Stomach (tissue), 9 donors: ENCODE measurements around the gene SELENOP. TPM values are rescaled to one million over a fixed set of nuclear protein-coding genes. Genes with fewer than 3 reads are reported as not detected.

Experiments
- DNase-seq, 2 donors: peaks; one replicate each; pipeline versions ENCODE4 v3.0.0 to v3.0.0-alpha.2; 2013 to 2019
- H3K27ac ChIP-seq, 5 donors: fragments of 200-600 bp in 4 of 5; sonication (generic) in 4 of 5; one replicate each; pipeline ENCODE4 v1.5.1; 2013 to 2019; ENCODE audit warnings: mild to moderate bottlenecking in 1 of 5, moderate library complexity in 1 of 5
- H3K27me3 ChIP-seq, 3 donors: fragments of 200-600 bp; sonication (generic); one replicate each; pipeline ENCODE4 v1.5.1; 2017 to 2019; ENCODE audit warnings: mixed run types in 1 of 3
- H3K36me3 ChIP-seq, 4 donors: fragments of 200-600 bp; sonication (generic); 1 replicate in 3 of 4; 2 replicates in 1 of 4; pipeline ENCODE4 v1.5.1; 2016 to 2019
- H3K4me1 ChIP-seq, 4 donors: fragments of 200-600 bp; sonication (generic); one replicate each; pipeline ENCODE4 v1.5.1; 2016 to 2019
- H3K4me3 ChIP-seq, 4 donors: fragments of 200-600 bp; sonication (generic) in 3 of 4; one replicate each; pipeline ENCODE4 v1.5.1; 2016 to 2019; ENCODE audit warnings: mild to moderate bottlenecking in 1 of 4
- H3K9me3 ChIP-seq, 4 donors: fragments of 200-600 bp; sonication (generic); one replicate each; pipeline ENCODE4 v1.5.1; 2016 to 2019
- CTCF ChIP-seq, 7 experiments: fragments of 450-650 bp in 4 of 7; fragments of 200-600 bp in 3 of 7; sonication (generic) in 3 of 7; IDR thresholded peaks; one replicate each; pipeline ENCODE4 v1.5.1; 2016 to 2019; ENCODE audit warnings: antibody characterized with exemption in 7 of 7, control low read depth in 2 of 7, mild to moderate bottlenecking in 1 of 7
- EP300 ChIP-seq: sonication (generic); formaldehyde crosslinking; IDR thresholded peaks from one replicate; pipeline ENCODE4 v1.6.1; 2017; ENCODE audit warnings: antibody characterized with exemption
- POLR2A ChIP-seq, 4 donors: fragments of 450-650 bp; IDR thresholded peaks; one replicate each; pipeline ENCODE4 v1.6.1; 2016; ENCODE audit warnings: antibody characterized with exemption in 4 of 4, control low read depth in 2 of 4, mild to moderate bottlenecking in 1 of 4, moderate library complexity in 1 of 4
- POLR2AphosphoS5 ChIP-seq, 3 donors: sonication (generic); formaldehyde crosslinking; IDR thresholded peaks; one replicate each; pipeline ENCODE4 v1.6.1; 2016; ENCODE audit warnings: antibody characterized with exemption in 3 of 3
- WGBS, 5 donors: extraction: QIAGEN DNeasy Blood & Tissue Kit in 3 of 5; methylation state at CpG; one replicate each; pipeline versions ENCODE4 v1.1.5 to v1.1.7; 2013 to 2018; 5-methylcytosine and 5-hydroxymethylcytosine counted together
- intact Hi-C: fragments of 100-400 bp; cut with DNase I; formaldehyde crosslinking; loops from one replicate; pipeline ENCODE4 v1.15.1; 2023; ENCODE audit warnings: low total_unique reads
- polyA plus RNA-seq, 3 donors: library from polyadenylated mRNA; stranded (reverse); fragments of 200-250 nt; gene quantifications; one replicate each; pipeline ENCODE4 v1.2.3, GENCODE V29; 2013
- total RNA-seq, 5 donors: library from RNA; depleted of rRNA; stranded (reverse); fragments of >200 nt; gene quantifications; one replicate each; pipeline versions ENCODE4 v1.1.0 to v1.2.3, GENCODE V29; 2014 to 2016
- donor health status: healthy with polysubstance abuse.
- donor health status: Bipolar disorder and iron deficiency.
- donor health status: healthy.

The SELENOP gene
- total and polyA plus RNA-seq, 8 donors = 83.5 to 484 (median 261) TPM

DNA sequence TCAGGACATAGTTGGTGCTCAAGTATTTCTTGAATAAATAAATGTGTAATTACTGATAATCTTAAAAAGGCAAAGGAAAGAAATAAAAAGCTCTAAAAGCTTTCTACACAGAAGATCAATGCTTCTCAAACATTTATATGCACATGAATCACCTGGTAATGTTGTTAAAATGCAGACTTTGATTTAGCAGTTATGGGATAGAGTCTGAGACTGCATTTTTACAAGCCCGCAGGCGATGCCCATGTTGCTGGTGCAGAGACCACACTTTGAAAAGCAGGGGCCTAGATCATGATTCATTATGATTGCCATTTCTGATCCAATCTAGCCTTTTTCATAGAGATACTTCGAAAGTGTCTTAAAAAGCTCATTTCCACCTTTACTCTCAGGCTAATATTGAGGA lies 58.6 kb downstream of the SELENOP start:
- intact Hi-C loops = no loop called here
- H3K27me3 ChIP-seq = peaks cover 0 to 9% (median 8%) of the 10 kb centered on the region in 3 donors
- DNase-seq = no peak
- H3K9me3 ChIP-seq = no peaks in the 10 kb centered on the region
- H3K27ac ChIP-seq = no peak overlapping the region
- H3K4me3 ChIP-seq = no peak overlapping the region
- 81 to 95% (median 94%) methylated on average over 3 of the region's 3 CpGs for WGBS, 5 donors
- H3K4me1 ChIP-seq = peaks cover 0 to 4% (median 0%) of the 10 kb centered on the region in 4 donors
- TF ChIP-seq POLR2A (IDR thresholded peaks at IDR 0.05) = no peak
- no peak for TF ChIP-seq EP300
- no peak for TF ChIP-seq POLR2AphosphoS5 (IDR thresholded peaks at IDR 0.05)
- no peaks in the 10 kb centered on the region for H3K36me3 ChIP-seq

DNA sequence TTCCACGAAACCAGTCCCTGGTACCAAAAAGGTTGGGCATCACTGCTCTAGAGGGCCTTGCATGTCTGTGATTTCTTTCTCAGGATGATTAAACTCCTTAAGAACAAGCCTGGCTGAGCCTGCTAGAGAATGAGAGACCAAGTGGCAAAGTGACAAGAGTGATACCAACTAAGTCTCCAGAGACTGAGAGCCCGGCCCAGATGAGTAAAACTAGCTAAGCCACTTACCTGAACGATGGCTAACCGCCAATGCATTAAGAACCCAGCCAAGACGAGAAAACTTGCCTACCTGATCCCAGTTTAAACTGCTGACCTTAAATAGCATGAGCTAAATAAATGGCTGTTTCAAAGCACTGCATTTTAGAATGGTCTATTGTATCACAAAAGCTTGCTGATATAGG lies 60.6 kb downstream of the SELENOP start:
- WGBS, 5 donors = 45 to 56% (median 50%) methylated on average over 5 of the region's 5 CpGs
- intact Hi-C loops = no loop called here
- TF ChIP-seq POLR2A (IDR thresholded peaks at IDR 0.05) (no peak), EP300 (no peak), POLR2AphosphoS5 (IDR thresholded peaks at IDR 0.05) (no peak), CTCF (IDR thresholded peaks at IDR 0.05) (no peak)
- Histone ChIP-seq H3K27ac (no peak overlapping the region), H3K9me3 (no peaks in the 10 kb centered on the region), H3K27me3 (no peaks in the 10 kb centered on the region), H3K4me1 (no peaks in the 10 kb centered on the region), H3K4me3 (no peak overlapping the region), H3K36me3 (no peaks in the 10 kb centered on the region)
- peak in 1 of 2 donors; percentile 31 for DNase-seq

DNA sequence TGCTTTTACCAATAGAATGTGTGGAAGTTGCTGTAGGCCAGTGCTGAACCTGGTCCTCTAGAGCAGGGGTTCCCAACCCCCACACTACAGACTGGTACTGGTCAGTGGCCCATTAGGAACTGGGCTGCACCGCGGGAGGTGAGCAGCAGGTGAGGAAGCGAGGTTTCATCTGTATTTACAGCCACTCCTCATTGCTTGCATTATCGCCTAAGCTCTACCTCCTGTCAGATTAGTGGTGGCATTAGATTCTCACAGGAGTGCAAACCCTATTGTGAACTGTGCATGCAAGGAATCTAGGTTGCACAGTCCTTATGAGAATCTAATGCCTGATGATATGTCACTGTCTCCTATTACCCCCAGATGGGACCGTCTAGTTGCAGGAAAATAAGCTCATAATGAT lies 61.2 kb downstream of the SELENOP start:
- no peak overlapping the region for H3K4me3 ChIP-seq
- TF ChIP-seq POLR2A (IDR thresholded peaks at IDR 0.05) (no peak), CTCF (IDR thresholded peaks at IDR 0.05) (no peak), POLR2AphosphoS5 (IDR thresholded peaks at IDR 0.05) (no peak), EP300 (no peak)
- no peaks in the 10 kb centered on the region for H3K36me3 ChIP-seq
- H3K4me1 ChIP-seq = no peaks in the 10 kb centered on the region
- intact Hi-C loops = no loop called here
- H3K27me3 ChIP-seq = no peaks in the 10 kb centered on the region
- DNase-seq = no peak
- H3K9me3 ChIP-seq = no peaks in the 10 kb centered on the region
- 81 to 97% (median 91%) methylated on average over 5 of the region's 5 CpGs for WGBS, 5 donors
- no peak overlapping the region for H3K27ac ChIP-seq

Other genes starting within 250 kb of the SELENOP start
- gene CCDC152, start 55.1 kb downstream of the SELENOP start, total RNA-seq = 10 to 100 TPM in 1 of 5 donors, 1 to 10 TPM in 2, not detected in 2; 1.5 to 15.2 (median 3.2) TPM
- 1 to 10 TPM in 1 of 3 donors, under 1 TPM in 2; 0.68 to 1.1 (median 0.75) TPM for gene CCDC152, start 55.1 kb downstream of the SELENOP start, polyA plus RNA-seq
- gene ANXA2R, start 228.4 kb upstream of the SELENOP start, total RNA-seq = 1 to 10 TPM in 4 of 5 donors, not detected in 1; 1.2 to 7.5 (median 2.8) TPM
- 1 to 10 TPM in 1 of 3 donors, under 1 TPM in 2; 0.76 to 2.2 (median 0.87) TPM for gene ANXA2R, start 228.4 kb upstream of the SELENOP start, polyA plus RNA-seq